Hindlimb muscle (tissue), 1 donor: ENCODE data around the gene C13orf42. TPM values are rescaled to one million over a fixed set of nuclear protein-coding genes. Genes with fewer than 3 reads are reported as not detected.

ENCODE experiments used
- polyA plus RNA-seq: library from polyadenylated mRNA; unstranded; fragments of 120-200 nt; gene quantifications from one replicate; pipeline ENCODE4 v1.2.1, GENCODE V29; 2013; ENCODE audit not compliant: insufficient read length

C13orf42 gene
- polyA plus RNA-seq, 1 donor, result 0.06 TPM

Other genes starting within 250 kb of the C13orf42 start
- gene RNASEH2B, start 201.5 kb downstream of the C13orf42 start, polyA plus RNA-seq, result 34.8 TPM
- 2.2 TPM for gene FAM124A, start 111.1 kb upstream of the C13orf42 start, polyA plus RNA-seq
- gene SERPINE3, start 228.4 kb upstream of the C13orf42 start, polyA plus RNA-seq, result 0.14 TPM